Left hindlimb (tissue), 1 donor: ENCODE data around the gene YTHDF1.

Experiments used
- DNase-seq: peaks from one replicate; pipeline ENCODE4 v3.0.0-alpha.2; 2018

Gene YTHDF1

DNA sequence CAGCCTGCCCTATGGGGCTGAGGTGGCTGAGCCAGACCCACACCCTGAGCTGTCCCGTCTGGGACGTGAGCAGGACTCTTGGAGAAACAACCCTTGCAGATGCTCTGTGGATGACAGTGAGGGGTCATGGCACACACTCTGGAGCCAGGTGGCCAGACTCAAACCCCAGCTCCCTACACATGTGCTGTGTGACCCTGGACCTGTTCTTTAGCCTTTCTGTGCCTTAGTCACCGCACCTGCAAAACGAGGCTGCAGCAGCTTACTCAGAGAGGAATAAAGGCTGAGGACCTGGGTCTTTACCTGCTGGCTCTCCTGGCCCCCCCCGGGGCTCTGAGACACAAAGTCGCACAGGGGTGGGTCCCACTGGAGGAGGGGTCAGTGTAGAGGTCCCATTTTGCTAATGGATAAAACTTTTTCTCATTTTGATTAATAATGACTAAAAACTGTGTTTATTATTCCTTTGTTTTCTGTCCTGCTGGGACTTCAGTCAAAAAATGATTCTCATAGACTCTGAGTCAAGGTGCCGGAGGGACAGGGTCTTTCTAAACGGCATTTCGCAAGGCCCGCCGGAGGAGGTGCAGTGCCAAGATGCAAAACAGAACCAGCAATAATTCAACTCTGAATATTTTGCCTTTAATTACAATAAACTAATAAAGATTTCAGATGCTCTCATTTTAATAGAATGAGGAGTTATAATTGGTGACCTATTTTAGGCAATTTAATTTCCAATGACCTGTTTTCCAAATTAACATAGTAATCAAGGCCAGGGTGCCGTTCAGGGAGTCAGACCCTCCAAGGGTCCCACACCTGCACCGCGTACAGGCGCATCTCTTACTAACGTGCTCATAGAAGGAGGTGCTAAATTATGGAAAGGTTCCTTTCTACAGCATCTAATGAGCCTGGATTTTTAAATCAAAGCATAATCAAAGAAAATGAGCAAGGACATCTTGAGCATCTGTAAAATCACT, 62.4 kb downstream of the YTHDF1 start:
- no peak for DNase-seq

DNA sequence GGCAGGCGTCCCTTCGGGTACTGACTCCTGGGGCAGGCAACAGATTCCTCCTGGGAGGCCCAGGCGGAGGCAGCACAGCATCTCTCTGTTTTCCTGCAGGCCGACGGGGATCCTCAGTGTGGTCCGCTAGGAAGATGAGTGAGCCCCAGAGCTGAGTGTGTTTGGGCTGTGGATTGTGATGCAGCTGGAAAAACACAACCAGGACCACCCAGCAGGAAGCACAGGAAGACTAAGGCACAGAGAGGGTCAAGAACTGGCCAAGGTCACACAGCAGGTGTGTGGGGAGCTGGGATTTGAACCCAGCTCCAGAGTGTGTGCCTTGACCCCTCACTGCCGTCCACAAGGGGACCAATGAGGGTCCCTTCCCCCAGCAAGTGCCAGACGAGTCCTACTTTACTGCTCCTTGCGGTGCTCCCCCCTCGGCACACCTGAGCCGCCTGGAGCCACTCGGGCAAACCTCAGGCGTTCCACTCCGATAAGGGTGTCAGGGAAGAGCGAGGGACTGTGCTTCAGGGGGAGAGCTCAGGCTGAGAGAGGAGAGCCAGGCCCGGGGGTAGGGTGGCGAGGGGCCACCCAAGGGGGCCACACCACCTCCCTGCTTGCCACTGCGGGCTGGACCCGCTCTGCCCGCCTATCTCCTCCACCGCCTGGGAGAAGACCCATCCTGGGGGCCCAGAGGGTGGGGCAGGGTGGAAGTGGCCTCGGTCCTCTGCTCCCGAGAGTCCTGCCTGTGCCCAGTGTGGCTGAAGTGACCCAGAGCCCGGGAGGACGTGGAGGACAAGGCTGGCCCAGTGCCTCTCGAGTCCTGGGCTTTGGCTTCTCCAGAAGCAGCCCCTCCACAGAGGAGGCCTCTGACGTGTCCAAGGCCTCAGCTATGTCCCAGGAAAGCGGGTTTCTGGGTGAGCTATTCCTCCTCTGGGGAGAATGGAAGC, 63.3 kb downstream of the YTHDF1 start:
- DNase-seq, result no peak

DNA sequence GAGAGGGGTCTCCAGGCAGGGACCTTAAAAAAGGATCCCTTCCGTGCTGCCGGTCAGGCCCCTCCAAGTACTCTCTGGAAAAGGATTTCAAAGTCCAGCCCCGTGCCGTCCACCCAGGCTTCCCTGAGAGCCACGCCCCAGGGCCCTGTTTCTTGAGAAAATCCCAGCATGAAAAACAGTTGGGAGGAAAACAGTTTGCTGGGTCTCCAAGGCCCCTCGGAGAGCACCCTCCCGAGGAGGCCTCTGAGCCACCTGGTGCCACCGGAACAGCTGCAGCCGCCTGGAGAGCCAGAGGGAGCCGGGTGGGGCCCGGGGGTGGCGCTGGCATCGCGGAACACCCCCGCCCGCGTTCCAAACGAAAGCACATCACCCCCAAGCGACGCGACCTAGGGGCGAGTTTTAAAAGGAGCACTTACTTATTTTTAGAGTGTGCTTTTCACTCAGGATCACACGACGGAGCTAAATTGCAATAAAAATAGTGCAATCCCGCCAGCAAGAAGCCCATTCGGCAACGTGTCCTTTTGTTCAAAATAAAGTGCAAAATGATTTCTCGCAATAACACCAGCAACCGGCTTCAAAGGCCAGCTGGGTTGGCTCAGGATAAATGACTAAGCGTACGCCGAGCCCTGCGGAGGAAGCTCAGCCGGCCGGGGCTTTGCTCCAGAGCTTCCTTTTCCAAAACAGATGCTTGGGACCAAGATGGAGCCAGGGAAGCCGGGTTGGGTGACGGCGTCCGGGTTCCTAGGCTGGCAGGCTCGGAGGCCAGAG, 64.2 kb downstream of the YTHDF1 start:
- no peak for DNase-seq

DNA sequence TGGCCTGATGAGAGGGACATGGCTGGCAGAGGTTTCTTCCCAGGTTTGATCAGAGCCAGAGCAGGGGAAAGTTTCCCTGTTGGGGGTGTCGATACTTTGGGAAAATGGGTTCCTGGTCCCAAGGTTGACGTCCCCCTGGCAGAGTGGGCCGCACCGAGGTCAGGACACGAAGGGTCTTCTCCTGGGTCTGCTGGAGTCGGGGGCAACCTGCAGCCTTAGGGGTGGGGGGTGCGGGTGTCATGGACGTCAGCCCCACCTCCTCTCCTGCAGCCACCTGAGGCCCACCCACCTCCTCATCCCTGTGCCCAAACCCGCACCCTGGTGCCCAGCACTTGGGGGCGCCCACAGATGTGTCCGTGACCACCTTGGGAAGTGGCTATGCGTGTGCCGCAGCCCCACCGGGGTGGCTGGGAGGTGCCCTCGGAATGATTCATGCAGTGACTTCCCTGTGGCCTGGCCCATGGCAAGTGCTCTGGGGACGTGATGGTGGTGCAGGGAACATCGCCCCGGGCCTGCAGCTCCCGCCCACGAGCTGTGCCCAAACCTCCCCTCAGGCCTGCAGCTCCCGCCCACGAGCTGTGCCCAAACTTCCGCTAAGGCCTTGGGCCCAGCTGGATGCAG, 64.9 kb downstream of the YTHDF1 start:
- peak; percentile 17 for DNase-seq

DNA sequence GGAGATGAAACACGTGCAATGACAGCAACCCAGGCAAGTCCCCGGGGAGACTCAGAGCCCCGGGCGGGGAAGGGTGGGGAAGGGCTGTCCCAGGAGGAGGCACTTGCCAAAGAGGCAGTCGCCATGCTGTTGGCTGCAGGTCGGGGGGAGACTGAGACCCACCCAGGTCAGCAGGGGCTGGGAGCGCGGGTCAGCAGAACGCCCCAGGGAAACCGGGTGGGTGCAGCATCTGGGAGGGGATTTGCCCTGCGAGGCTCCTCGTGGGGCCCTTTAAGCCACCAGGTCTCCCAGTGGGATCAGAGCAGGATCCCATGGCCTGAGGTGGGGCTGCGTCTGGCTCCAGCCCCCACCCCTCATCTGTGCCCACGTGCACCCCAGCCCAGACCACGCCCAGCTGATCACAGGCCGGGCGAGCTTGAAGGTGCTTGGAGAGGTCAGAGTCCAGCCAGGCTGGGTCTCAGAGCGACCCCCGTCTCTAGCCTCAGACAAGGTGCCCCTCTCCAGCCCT, 65.5 kb downstream of the YTHDF1 start:
- DNase-seq, result no peak

DNA sequence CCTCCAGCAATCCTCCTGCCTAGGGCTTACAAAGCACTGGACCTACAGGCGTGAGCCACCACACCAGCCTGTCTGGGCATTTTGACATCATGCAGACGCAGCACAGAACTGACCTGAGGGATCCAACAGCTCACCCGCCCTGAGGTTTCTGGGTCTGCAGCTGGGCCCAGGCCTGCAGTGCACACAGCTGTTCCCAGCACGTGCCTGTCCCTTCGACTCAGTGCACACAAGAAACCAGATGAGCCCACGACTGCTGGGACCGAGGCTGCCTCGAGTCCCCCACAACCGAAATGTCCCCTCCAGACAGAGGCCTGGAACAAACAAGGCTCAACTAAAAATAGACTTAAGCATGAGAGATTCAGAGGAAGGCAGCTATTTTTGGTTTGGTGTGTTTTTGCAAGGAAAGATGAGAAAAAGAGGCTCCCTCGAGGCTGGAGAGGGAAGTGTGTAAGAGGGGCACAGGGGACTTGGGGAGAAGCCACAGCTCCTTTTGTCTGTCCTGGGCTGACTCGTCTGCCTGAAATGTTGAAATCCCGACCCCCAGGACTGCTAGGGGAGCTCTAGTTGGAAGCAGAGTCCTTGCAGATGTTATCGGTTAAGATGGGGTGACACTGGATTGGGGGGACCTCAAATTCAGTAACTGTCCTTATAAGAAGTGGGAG, 66.3 kb downstream of the YTHDF1 start:
- DNase-seq, result no peak

DNA sequence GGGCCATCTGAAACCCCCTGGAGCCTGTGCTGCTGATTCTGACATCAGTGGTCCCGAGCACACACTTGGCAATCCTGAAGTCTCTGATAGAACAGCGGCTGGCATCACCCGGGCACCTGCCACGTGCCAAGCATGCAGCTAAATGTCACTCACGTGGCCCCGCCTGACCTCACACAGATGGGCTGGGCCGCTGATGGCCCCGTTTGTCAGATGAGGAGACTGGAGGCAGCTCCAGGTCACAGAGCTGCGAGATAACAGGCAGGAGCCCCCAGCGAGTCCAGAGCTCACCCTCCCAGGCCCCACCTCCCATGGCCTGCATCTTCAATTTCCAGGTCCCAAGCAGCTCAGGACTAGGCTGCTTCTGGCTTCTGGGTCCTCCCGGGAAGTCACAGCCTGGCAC, 67.2 kb downstream of the YTHDF1 start:
- no peak for DNase-seq

DNA sequence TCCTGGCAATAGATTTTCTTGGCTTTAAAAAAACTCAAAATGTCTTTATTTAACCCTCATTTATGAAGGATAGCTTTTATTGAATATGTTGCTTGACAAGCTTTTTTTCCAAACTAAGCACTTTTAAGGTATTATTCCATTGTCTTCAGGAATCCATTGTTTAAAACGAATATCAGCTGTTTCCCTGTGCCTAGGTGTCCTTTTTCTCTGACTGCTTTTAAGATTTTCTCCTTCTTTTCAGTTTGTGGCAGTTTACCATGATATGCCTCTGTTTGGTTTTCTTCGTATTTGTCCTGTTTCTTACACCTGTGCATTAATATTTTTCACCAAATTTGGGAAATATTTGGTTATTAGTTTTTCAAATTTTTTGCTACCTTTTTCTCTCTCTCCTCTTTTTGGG, 68.4 kb downstream of the YTHDF1 start:
- DNase-seq, result no peak
